Stimulated activated CD8-positive, alpha-beta memory T cell treated with anti-CD3 and anti-CD28 coated beads, Interleukin-7, amount 100 ng/mL, for 24 hours (primary cell): ENCODE measurements around the gene FANK1.
"Not testable (repeated sequence)": the region's sequence is repeated elsewhere in the genome, so short reads cannot be mapped to it uniquely, and the experiment has no call there.

ENCODE experiments used
- DNase-seq: peaks from one replicate; pipeline ENCODE4 v3.0.0-alpha.2; 2020; ENCODE audit warnings: low read depth

The FANK1 gene

GRCh38 chr10:125889441-125889840 is 6.9 kb upstream of the FANK1 start:
- not testable (repeated sequence) for DNase-seq

DNA sequence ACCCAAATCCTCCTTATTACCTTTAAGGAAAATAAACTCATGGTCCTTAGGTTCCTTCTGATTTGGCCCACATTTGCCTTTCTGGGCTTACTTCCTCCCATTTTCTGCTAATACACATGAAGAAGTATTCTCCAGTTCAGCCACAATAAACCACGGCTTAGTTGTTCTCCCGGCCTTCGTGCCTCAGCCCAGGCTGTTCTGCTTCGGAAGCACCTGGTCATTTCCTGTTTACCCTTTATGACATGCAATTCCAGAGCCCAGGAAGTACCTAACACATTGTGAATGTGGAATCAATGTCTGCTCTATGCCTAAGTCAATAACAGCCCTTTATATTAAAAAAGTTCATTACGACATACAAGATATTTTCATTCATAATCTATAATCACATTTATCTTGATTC is 4.0 kb upstream of the FANK1 start:
- not testable (repeated sequence) for DNase-seq

GRCh38 chr10:125894176-125894575 is 2.2 kb upstream of the FANK1 start:
- DNase-seq, result not testable (repeated sequence)

DNA sequence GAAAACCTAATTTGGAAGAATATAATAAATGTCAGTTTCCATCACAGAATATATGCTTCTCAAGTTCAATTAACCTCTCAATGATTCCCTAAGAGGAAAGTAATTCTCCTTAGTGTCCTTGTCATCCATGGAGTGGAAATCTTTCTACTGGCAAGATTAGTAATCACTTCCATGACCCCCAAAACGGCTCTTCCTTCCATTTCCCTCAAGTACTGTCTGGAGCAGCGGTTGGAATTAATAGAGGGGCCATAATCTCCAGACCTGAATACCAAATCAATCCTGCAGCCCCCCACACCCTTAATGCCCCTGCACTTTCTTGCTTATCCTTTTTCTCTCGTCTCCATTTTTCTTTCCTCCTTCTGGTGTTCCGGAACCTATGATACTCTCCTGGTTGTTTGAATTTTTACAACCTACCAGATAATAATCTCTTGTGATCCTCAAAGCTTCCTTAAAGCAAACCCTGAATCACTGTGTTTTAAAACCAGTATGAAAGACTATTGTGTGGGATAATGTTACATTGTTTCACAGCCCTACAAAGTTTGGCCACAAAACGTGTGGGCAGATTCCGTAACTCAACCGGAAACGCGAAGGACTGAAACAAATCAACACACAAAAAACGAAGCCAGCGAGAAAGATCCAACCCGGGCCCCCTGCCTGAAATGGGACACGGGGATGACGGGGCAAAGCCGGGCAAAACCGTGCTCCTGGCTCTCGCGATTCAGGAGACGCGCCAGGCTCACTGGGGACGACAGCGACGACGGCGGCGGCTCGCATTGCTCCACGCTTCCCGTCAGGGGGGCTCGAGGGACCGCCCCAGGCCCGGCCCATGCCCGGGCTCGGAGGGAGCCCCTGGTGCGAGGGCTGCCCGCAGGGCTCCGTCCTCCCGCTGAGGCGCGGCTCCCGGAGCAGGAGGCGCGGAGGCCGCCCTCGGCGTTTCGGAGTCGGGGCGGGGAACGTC is 955 bp upstream of the FANK1 start:
- DNase-seq, result peak; percentile 16

GRCh38 chr10:125897317-125897716 is 953 bp downstream of the FANK1 start:
- DNase-seq, result not testable (repeated sequence)

DNA sequence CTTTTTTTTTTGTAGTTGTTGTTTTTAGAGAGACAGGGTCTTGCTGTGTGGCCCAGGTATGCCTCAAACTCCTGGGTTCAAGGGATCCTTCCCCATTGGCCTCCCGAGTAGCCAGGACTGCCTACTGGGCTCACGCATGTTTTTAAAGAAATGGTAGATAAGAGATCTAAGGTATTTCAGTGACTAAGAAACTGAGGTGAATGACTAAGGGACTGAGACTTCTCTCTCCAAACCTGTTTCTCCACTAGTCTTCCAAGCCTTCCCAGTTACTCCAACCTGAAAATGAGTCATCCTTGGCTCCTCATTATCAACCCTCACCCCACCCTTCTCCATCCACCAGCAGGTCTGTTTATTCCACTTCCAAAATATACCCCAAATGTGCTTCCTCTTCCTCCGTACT is 4.6 kb downstream of the FANK1 start:
- DNase-seq, result not testable (repeated sequence)

DNA sequence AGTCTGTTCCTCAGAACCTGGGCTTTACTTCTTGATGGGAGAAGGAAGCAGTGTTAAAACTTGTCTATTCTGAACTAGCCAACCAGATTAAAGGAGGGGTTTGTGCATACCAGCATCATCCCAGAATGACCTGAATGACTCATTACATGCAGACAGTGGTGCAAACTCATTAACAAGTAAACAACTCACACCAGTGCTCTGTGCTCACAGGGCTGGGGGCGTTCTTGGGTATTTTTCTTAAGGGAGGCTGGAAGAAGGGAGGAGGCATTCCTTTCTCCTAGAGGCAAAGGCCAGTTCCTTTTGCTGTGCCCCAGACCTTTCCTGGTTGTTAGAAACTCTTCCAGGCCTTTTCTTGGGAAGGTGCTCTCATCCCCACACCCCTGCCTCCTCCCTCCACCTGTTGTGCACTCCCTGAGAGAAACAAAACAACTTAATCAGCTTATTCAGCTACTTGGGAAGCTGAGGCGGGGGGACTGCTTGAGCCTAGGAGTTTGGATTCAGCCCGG is 6.8 kb downstream of the FANK1 start:
- DNase-seq, result not testable (repeated sequence)

- not testable (repeated sequence) for DNase-seq
Observed at GRCh38 chr10:125905069-125905994, 9.0 kb downstream of the FANK1 start.

- not testable (repeated sequence) for DNase-seq
Observed at GRCh38 chr10:125907598-125907997, 11.2 kb downstream of the FANK1 start.

GRCh38 chr10:125908813-125909212 is 12.4 kb downstream of the FANK1 start:
- DNase-seq, result not testable (repeated sequence)

DNA sequence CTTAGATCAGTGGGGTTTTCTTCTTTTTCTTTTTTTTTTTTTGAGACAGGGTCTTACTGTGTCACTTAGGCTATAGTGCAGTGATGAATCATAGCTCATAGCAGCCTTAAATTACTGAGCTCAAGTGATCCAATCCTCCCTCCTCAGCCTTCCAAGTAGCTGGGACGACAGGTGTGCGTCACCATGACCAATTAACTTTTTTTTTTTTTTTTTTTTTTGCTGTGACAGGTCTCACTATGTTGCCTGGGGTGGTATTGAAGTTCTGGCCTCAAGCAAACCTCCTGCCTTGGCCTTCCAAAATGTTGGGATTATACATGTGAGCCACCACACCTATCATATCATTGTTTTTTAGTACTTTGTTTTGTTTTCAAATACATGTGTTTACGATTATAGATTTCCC is 13.1 kb downstream of the FANK1 start:
- not testable (repeated sequence) for DNase-seq

DNA sequence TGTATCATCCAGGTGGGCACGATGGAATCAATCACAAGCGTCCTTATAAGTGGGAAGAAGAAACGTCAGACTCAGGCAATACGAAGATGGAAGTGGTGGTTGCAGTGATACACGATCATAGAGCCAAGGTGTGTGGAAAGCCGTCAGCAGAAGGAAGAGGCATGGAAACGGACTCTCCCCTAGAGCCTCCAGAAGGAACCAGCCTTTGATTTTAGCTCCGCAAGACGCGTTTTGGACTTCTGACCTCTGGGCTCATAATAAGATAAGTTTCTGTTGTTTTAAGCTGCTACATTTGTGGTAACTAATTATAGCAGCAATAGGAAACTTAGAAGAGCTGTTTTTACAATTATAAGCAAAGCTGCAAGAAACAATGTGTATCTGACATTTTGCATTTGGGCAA is 14.8 kb downstream of the FANK1 start:
- DNase-seq, result no peak

- no peak for DNase-seq
Observed at GRCh38 chr10:125911990-125912389, 15.6 kb downstream of the FANK1 start.

GRCh38 chr10:125913277-125913676 is 16.9 kb downstream of the FANK1 start:
- not testable (repeated sequence) for DNase-seq

- DNase-seq, result no peak
Observed at GRCh38 chr10:125916977-125917376, 20.6 kb downstream of the FANK1 start.

GRCh38 chr10:125917704-125918361 is 21.5 kb downstream of the FANK1 start:
- DNase-seq, result not testable (repeated sequence)

DNA sequence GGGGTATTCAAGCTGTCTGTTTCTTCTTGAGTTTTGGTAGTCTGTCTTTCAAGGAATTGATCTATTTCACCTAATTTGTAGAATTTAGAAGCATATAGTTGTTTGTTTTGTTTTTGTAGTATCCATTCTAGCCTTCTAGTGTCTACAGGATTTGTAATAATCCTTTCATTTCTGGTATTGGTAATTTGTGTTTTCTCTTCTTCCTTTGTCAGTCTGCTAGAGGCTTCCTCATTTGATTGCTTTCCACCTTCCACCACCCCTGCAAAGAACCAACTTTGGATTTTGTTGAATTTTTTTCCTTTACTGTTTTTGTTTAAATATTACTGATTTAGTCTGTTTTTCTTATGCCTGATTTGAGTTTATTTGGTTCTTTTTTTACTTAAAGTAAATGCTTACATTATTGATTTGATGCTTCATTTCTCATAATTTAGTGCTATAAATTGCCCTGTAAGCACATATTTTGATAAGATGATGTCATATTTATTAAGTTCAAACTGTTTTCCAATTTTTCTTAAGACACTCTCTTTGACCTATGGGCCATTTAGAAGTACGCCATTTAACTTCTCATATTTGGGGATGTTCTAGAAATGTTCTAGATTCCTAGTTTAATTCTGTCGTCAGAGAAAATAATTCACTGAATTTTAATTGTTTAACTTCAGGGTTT is 25.4 kb downstream of the FANK1 start:
- DNase-seq, result not testable (repeated sequence)

DNA sequence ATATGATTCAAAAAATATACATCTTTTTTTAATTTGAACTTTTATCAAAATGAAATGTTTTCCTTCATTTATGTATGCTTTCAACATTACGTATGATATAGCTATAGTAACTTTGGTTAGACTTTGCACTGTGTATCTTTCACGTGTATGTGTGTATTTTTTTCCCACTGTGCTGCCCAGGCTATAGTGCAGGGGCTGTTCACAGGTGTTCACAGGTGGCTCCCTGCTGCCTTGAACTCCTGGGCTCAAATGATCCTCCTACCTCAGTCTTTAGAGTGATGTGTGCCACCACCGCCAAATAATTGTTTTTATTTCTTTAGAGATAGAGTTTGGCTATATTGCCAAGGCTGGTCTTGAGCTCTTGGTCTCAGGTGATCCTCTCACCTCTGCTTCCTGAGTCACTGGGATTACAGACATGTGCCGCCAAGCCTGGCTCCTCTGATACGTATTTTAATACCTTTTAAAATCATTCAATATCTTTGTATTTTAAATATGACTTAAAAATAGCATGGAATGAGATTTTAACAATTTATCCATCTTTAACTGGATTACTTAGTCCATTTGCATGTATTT is 29.0 kb downstream of the FANK1 start:
- DNase-seq, result no peak

DNA sequence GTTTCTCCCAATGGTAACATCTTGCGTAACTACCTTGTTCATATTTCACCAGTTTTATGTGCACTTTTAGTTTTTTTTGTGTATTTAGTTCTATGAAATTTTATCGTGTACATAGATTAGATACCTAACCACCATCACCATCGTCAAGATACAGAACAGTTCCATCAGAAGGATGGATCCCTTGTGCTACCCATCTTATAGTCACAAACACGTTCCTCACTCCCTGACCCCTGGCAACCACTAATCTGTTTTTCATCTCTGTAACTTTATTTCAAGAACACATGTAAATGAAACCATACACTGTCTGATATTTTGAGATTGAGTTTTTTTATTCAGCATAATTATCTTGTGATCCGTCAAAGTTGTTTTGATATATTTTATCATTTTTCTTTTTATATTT is 29.9 kb downstream of the FANK1 start:
- DNase-seq, result no peak

DNA sequence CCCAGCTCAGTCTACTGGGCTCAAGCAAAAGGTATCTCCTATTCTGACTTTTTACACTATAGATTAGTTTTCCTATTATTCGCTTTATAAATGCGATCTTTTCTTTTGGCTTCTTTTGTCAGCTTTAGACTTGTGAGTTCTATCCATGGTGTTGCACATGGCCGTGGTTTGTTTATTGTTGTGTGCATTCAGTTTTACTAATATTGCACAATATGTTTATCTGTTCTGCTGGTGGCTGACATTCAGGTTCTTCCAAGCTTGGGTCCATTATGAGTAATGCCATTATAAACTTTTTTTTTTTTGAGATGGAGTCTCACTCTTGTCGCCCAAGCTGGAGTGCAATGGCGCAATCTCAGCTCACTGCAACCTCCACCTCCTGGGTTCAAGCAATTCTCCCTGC is 30.9 kb downstream of the FANK1 start:
- not testable (repeated sequence) for DNase-seq
